GM19023 (cell line): ENCODE measurements around the gene URI1.
A peak's percentile ranks its signal among the peaks of the same experiment; 100 is the strongest.
"Not testable (repeated sequence)": the region's sequence is repeated elsewhere in the genome, so short reads cannot be mapped to it uniquely, and the experiment has no call there.

Experiments
- ATAC-seq: cut with Tn5 transposase; IDR thresholded peaks from one replicate; pipeline ENCODE4 v1.9.1; 2021; ENCODE audit warnings: mild to moderate bottlenecking, moderate library complexity; ENCODE audit not compliant: unreplicated experiment

Gene URI1

GRCh38 chr19:29940971-29941585, 961 bp upstream of the URI1 start:
- ATAC-seq, result no peak

GRCh38 chr19:29942404-29943261, 594 bp downstream of the URI1 start:
- ATAC-seq, result peak; percentile 71

- ATAC-seq, result no peak
Measured at GRCh38 chr19:29943615-29944014, 1.6 kb downstream of the URI1 start.

GRCh38 chr19:29944390-29945012, 2.5 kb downstream of the URI1 start:
- no peak for ATAC-seq

- ATAC-seq, result no peak
Measured at GRCh38 chr19:29945017-29945416, 3.0 kb downstream of the URI1 start.

GRCh38 chr19:29945433-29945832, 3.4 kb downstream of the URI1 start:
- ATAC-seq, result no peak

- ATAC-seq, result no peak
Measured at GRCh38 chr19:29946645-29947044, 4.6 kb downstream of the URI1 start.

- no peak for ATAC-seq
Measured at GRCh38 chr19:29947871-29948270, 5.8 kb downstream of the URI1 start.

- ATAC-seq, result not testable (repeated sequence)
Measured at GRCh38 chr19:29948759-29949470, 6.9 kb downstream of the URI1 start.

- ATAC-seq, result no peak
Measured at GRCh38 chr19:29952177-29952576, 10.1 kb downstream of the URI1 start.

- no peak for ATAC-seq
Measured at GRCh38 chr19:29952646-29953045, 10.6 kb downstream of the URI1 start.

GRCh38 chr19:29953352-29954247, 11.6 kb downstream of the URI1 start:
- ATAC-seq, result no peak

- no peak for ATAC-seq
Measured at GRCh38 chr19:29956855-29957254, 14.8 kb downstream of the URI1 start.

- no peak for ATAC-seq
Measured at GRCh38 chr19:29961311-29961710, 19.3 kb downstream of the URI1 start.

- ATAC-seq, result no peak
Measured at GRCh38 chr19:29962793-29963192, 20.8 kb downstream of the URI1 start.

- ATAC-seq, result no peak
Measured at GRCh38 chr19:29963576-29963975, 21.5 kb downstream of the URI1 start.

GRCh38 chr19:29964171-29964570, 22.1 kb downstream of the URI1 start:
- no peak for ATAC-seq

GRCh38 chr19:29965492-29965891, 23.5 kb downstream of the URI1 start:
- no peak for ATAC-seq

- ATAC-seq, result not testable (repeated sequence)
Measured at GRCh38 chr19:29966142-29966541, 24.1 kb downstream of the URI1 start.

GRCh38 chr19:29966588-29967249, 24.7 kb downstream of the URI1 start:
- ATAC-seq, result no peak
